DOHH2 (cell line): ENCODE measurements around the gene SLC3A2.

Source experiments
- EZH2phosphoT487 ChIP-seq: fragments of 200-600 bp; sonication (generic); IDR thresholded peaks from 2 replicates; pipeline ENCODE4 v1.6.1; 2017; ENCODE audit warnings: borderline replicate concordance, mild to moderate bottlenecking, antibody characterized with exemption, low read length, moderate library complexity, mixed read lengths
- TF ChIP-seq, protein P1 (sequence below): fragments of 200-600 bp; sonication (generic); IDR thresholded peaks from one replicate; pipeline ENCODE4 v1.5.1; 2014; ENCODE audit warnings: antibody characterized with exemption, mild to moderate bottlenecking, low read depth, low read length; ENCODE audit not compliant: poor library complexity, severe bottlenecking

DNA sequence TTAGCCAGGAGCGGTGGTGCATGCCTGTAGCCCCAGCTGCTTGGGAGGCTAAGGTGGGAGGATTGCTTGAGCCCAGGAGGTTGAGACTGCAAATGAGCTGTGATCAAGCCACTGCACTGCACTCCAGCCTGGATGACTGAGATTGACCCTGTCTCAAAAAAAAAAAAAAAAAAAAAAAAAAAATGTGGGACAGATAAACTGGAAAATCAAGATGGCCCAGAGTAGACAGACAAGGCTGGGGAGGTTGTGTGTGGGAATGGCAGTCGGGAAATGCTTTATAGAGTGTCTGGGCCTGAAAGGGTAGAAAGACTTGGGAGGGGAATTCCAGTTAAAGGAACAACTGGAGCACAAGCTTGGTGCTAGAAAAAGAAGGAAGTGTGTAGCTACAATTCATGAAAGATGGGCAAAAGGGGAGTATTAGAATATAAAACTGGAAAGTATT lies 23.1 kb upstream of the SLC3A2 start:
- TF ChIP-seq, protein P1, sequence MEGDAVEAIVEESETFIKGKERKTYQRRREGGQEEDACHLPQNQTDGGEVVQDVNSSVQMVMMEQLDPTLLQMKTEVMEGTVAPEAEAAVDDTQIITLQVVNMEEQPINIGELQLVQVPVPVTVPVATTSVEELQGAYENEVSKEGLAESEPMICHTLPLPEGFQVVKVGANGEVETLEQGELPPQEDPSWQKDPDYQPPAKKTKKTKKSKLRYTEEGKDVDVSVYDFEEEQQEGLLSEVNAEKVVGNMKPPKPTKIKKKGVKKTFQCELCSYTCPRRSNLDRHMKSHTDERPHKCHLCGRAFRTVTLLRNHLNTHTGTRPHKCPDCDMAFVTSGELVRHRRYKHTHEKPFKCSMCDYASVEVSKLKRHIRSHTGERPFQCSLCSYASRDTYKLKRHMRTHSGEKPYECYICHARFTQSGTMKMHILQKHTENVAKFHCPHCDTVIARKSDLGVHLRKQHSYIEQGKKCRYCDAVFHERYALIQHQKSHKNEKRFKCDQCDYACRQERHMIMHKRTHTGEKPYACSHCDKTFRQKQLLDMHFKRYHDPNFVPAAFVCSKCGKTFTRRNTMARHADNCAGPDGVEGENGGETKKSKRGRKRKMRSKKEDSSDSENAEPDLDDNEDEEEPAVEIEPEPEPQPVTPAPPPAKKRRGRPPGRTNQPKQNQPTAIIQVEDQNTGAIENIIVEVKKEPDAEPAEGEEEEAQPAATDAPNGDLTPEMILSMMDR: no peak
- TF ChIP-seq EZH2phosphoT487: no peak
